GM08714 (cell line): ENCODE measurements around the gene UQCR11.

Experiments
- H3K4me3 ChIP-seq: fragments of 200-500 bp; sonication (Bioruptor generic); 2 replicates; pipeline ENCODE4 v1.5.1; 2014; ENCODE audit warnings: mild to moderate bottlenecking, low read length, inconsistent platforms
- ZNF274 ChIP-seq: IDR thresholded peaks from 2 replicates; pipeline ENCODE4 v1.6.1; 2012; ENCODE audit warnings: mild to moderate bottlenecking, low read depth, low read length

Gene UQCR11

DNA sequence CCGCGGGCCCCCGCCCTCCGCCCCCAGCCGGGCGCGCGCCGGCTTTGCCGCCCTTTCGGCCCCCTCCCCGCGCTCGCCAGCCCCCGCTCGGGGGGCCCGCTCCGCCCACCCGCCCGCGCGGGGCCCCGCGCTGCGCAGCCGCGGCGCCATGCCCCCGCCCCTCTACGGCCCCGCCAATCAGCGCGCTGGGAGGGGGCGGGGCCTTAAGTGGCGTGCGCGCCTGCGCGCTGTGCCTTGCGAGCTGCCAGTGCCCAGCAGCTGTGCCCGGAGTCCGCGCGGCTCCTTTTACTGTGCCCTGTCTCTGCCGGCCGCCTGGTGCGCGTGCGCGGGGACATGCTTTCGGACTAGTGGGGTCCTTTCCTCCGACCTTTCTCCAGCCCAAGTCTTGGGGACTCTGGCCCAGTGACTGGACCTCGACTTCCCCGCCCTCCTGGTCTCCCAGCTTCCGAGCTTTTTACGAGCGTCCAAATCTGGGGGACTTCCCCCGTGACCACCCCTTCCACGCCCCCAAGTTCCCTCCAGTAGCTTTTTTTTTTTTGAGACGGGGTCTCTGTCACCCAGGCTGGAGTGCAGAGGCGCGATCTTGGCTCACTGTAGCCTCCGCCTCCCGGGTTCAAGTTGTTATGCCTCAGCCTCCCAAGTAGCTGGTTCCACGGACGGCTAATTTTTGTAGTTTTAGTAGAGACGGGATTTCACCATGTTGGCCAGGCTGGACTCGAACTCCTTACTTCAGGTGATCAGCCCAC lies 12.3 kb downstream of the UQCR11 start, which contains the start of gene MBD3:
TSS of gene MBD3 (minus strand) at position 111 of the 746 bp plus-strand sequence. CDS start 234 bp downstream, outside the sequence.
- no peak for TF ChIP-seq ZNF274
- peak within 1 kb of the TSS; percentile 86 for H3K4me3 ChIP-seq

DNA sequence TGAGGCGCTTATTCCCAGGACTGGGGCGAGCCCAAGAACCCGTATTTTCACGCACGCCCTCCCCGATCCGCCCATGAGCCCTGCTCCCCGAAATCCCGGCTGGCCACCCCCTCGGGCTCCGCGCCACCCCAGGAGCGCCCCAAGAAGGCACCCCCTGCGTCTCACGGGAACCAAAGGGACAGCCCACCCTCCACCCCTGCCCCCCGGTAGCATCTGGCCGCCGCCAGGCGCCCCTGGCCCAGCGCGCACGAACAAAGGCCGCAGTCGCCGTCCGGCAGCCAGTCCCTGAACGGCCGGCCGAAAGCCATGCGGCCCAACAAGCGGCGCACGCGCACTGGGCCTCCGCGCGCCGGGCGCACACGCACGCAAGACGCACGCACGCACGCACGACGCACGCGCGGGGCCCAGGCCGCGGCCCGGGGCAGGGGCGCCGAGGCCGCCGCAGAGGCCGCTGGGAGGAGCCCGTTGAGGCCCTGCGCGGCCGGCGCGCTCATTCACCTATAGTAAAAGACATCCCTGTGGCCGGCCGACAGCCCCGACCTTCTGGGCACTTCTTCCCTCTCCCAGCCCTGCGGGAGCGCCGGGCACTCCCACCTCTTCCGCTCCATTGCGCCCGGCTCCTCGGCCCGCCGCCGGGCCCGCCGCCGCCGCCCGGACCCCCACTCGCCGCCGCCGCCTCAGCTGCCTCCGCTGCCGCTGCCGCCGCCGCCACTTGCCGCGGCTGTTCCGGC lies 13.1 kb downstream of the UQCR11 start:
- peak overlapping the region; percentile 86 for H3K4me3 ChIP-seq
- no peak for TF ChIP-seq ZNF274

DNA sequence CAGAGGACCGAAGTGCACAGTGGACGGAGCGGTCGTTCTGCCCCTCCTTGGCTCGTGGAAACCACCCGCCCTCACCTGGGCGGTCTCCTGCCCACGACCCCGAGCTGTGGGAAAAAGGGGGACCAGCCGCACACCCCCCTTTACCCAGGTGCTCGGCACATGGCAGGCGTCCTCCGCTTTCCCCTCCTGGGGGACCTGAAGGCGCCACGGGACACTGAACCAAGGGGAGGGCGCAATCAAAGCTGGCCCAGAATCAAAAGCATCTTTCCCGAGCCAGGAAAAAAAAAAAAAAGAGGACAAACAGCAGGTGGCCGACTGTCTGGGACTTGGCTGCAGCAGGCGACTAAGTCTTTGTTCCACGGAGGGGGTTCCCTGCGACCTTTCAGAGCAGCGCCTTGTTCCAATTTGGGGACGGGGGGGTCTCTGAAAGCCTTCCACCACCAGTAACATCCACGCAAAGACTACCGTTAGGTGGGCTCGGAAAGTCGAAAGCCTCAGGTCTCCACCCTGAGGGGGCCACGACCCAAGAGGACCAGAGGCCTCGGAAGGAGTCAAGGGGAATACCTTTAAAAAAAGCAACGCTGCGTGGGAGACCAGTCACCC lies 13.7 kb downstream of the UQCR11 start:
- H3K4me3 ChIP-seq: peak overlapping the region; percentile 86
- no peak for TF ChIP-seq ZNF274

GRCh38 chr19:1590641-1591397 lies 14.4 kb downstream of the UQCR11 start:
- no peak for TF ChIP-seq ZNF274
- H3K4me3 ChIP-seq: peak overlapping the region; percentile 86

GRCh38 chr19:1587872-1588271 lies 17.4 kb downstream of the UQCR11 start:
- no peak for TF ChIP-seq ZNF274
- no peak overlapping the region for H3K4me3 ChIP-seq

- no peak overlapping the region for H3K4me3 ChIP-seq
- no peak for TF ChIP-seq ZNF274
Observed at GRCh38 chr19:1585243-1585580, 20.1 kb downstream of the UQCR11 start.

GRCh38 chr19:1584500-1585242 lies 20.6 kb downstream of the UQCR11 start:
- no peak for TF ChIP-seq ZNF274
- H3K4me3 ChIP-seq: no peak overlapping the region

DNA sequence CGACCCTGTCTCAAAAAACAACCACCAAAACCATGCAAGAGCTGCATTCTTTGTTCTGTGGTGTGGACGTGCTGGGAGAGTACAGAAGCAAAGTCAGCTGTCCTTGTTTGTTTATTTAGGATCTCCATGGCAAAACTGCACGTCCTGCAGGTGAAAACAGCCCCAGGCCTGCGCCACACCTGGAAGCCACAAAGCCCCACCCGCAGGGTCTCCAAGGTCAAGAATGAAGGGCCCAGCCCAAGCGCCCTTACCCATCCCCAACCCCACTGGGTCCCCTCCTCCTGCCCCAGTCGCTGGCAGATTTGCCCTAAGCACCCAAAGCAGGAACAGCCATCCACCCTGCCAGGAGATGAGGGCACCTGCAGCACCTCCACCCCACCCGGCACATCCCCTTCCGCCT lies 23.1 kb downstream of the UQCR11 start:
- no peak overlapping the region for H3K4me3 ChIP-seq
- TF ChIP-seq ZNF274: no peak

DNA sequence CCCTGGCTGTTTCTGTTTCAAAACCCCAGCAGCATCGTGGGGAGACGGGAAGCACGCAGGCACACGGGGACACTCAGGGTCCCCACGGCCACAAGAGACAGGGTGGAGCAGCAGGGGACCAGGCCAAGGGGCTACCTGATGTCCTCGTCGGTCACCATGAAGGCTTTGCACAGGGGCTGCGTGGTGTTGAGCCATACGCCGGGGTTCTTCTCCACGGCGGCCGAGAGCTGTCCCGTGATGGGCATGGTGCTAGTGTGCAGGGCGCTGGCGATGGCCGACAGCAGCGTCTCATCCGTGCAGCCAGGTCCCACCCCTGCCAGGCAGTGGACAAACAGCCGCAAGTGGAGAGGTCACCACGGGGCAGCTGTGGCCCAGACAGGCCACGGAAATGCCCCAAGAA lies 24.3 kb downstream of the UQCR11 start:
- H3K4me3 ChIP-seq: no peak overlapping the region
- no peak for TF ChIP-seq ZNF274

- H3K4me3 ChIP-seq: no peak overlapping the region
- TF ChIP-seq ZNF274: no peak
Observed at GRCh38 chr19:1580382-1580781, 24.9 kb downstream of the UQCR11 start.

DNA sequence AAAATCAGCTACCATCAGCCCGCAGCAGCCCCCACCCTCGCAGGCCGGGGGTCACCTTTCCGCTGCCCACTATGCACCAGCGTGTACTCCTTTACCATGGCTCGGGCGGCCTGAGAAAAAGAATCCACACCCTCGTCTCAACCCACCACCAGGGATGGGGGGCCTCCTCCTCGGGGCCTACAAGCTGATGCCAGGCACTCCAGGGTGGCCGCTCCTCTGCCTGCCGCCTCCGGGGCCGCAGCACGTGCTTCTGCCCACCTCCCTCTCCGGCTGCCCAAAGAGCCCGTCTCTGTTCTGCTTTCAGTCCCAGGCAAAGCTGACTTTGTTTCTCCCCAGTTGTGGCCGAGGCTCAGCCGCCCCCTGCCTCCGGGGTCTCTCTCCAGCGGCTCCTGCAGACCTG lies 26.0 kb downstream of the UQCR11 start:
- no peak overlapping the region for H3K4me3 ChIP-seq

GRCh38 chr19:1577929-1578618 lies 27.2 kb downstream of the UQCR11 start:
- no peak for TF ChIP-seq ZNF274
- no peak overlapping the region for H3K4me3 ChIP-seq

More for the DNA sequence above, 26.0 kb downstream of the UQCR11 start:
- no peak for TF ChIP-seq ZNF274
